Kidney (tissue), 14 donors: ENCODE results near the gene ZNF208. TPM values are rescaled to one million over a fixed set of nuclear protein-coding genes. Genes with fewer than 3 reads are reported as not detected.

ENCODE experiments used
- DNase-seq, 5 donors: peaks; one replicate each; pipeline ENCODE4 v3.0.0-alpha.2; 2013 to 2020
- FAIRE-seq: peaks from 2 replicates; lab custom pipeline; 2012; peaks lifted over from hg19 to GRCh38; lab: Jason Lieb, UNC
- H3K27ac ChIP-seq, 2 donors: one replicate each; pipeline ENCODE4 v1.7.0; 2013; ENCODE audit warnings: low read depth in 2 of 2, low read length in 2 of 2, inconsistent platforms in 1 of 2
- H3K27me3 ChIP-seq: one replicate; pipeline ENCODE4 v1.7.1; 2013; ENCODE audit warnings: low read length, inconsistent platforms; ENCODE audit not compliant: control insufficient read depth, insufficient read depth
- H3K36me3 ChIP-seq, 3 donors: one replicate each; pipeline versions ENCODE4 v1.7.0 to v1.7.1; 2013; ENCODE audit warnings: low read length in 3 of 3, control low read depth in 1 of 3, inconsistent platforms in 1 of 3; ENCODE audit not compliant: insufficient read depth in 3 of 3, control insufficient read depth in 2 of 3
- H3K4me1 ChIP-seq, 3 donors: one replicate each; pipeline versions ENCODE4 v1.7.0 to v1.7.1; 2013; ENCODE audit warnings: low read length in 3 of 3, inconsistent platforms in 1 of 3, low read depth in 1 of 3; ENCODE audit not compliant: control insufficient read depth in 2 of 3, insufficient read depth in 2 of 3
- H3K4me3 ChIP-seq, 3 donors: one replicate each; pipeline versions ENCODE4 v1.7.0 to v1.8.1; 2013; ENCODE audit warnings: low read length in 3 of 3, control low read depth in 1 of 3, inconsistent platforms in 1 of 3
- H3K9ac ChIP-seq, 3 donors: one replicate each; pipeline versions ENCODE4 v1.7.0 to v1.7.1; 2013; ENCODE audit warnings: low read length in 3 of 3, control low read depth in 1 of 3, inconsistent platforms in 1 of 3
- H3K9me3 ChIP-seq, 3 donors: one replicate each; pipeline versions ENCODE4 v1.7.0 to v1.7.1; 2013; ENCODE audit warnings: low read length in 3 of 3, control low read depth in 1 of 3, inconsistent platforms in 1 of 3; ENCODE audit not compliant: control insufficient read depth in 2 of 3, insufficient read depth in 1 of 3
- intact Hi-C: fragments of 100-400 bp; cut with DNase I; formaldehyde crosslinking; loops from one replicate; pipeline ENCODE4 v1.11.1; 2022
- polyA plus RNA-seq: library from polyadenylated mRNA; stranded (reverse); fragments of 350-450 nt; fragmentation: Illumina TruSeq; extraction: RNeasy Lipid Tissue Mini Kit (QIAGEN cat#74804); gene quantifications from one replicate; pipeline ENCODE4 v1.2.3, GENCODE V29; 2014; ENCODE audit warnings: low read depth, low replicate concordance; ENCODE audit not compliant: insufficient read depth
- total RNA-seq: library from RNA; stranded (reverse); fragmentation: NEBNext Ultra II Directional; extraction: Animal tissue kit (Norgen Biotek cat#: 25700); gene quantifications from one replicate; pipeline ENCODE4 v1.2.1, GENCODE V29; 2021
- TF ChIP-seq, protein P1 (sequence below): IDR thresholded peaks from 3 replicates; pipeline ENCODE4 v1.5.1; 2012; ENCODE audit warnings: mild to moderate bottlenecking, moderate library complexity, borderline replicate concordance; ENCODE audit not compliant: insufficient read depth; ENCODE audit errors: extremely low read depth
- donor health status: control.
- donor health status: control.
- donor health status: control.
- donor health status: control.
- donor health status: control.
- donor health status: DM: yes; HTN: yes; CAD: no.
- donor health status: Normal renal cell carcinoma (clear cell type).

Gene ZNF208
- total and polyA plus RNA-seq, 2 donors from 2014 or later, result 2.0 to 7.8 TPM

GRCh38 chr19:21921691-21922180 is 89.0 kb downstream of the ZNF208 start:
- H3K9ac ChIP-seq, result no peak overlapping the region
- H3K36me3 ChIP-seq, result no peaks in the 10 kb centered on the region
- TF ChIP-seq, protein P1, sequence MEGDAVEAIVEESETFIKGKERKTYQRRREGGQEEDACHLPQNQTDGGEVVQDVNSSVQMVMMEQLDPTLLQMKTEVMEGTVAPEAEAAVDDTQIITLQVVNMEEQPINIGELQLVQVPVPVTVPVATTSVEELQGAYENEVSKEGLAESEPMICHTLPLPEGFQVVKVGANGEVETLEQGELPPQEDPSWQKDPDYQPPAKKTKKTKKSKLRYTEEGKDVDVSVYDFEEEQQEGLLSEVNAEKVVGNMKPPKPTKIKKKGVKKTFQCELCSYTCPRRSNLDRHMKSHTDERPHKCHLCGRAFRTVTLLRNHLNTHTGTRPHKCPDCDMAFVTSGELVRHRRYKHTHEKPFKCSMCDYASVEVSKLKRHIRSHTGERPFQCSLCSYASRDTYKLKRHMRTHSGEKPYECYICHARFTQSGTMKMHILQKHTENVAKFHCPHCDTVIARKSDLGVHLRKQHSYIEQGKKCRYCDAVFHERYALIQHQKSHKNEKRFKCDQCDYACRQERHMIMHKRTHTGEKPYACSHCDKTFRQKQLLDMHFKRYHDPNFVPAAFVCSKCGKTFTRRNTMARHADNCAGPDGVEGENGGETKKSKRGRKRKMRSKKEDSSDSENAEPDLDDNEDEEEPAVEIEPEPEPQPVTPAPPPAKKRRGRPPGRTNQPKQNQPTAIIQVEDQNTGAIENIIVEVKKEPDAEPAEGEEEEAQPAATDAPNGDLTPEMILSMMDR, result no peak
- H3K27me3 ChIP-seq, result no peaks in the 10 kb centered on the region
- FAIRE-seq (no peak), DNase-seq (no peak)
- no peak overlapping the region for H3K4me3 ChIP-seq
- peaks cover 0 to 19% (median 3%) of the 10 kb centered on the region in 3 donors for H3K9me3 ChIP-seq
- H3K4me1 ChIP-seq, result no peaks in the 10 kb centered on the region
- H3K27ac ChIP-seq, result no peak overlapping the region
- intact Hi-C loops, result no loop called here

GRCh38 chr19:21915411-21915810 is 95.3 kb downstream of the ZNF208 start:
- H3K9ac ChIP-seq, result no peak overlapping the region
- no peak overlapping the region for H3K4me3 ChIP-seq
- intact Hi-C loops, result no loop called here
- peaks cover 0 to 25% (median 1%) of the 10 kb centered on the region in 3 donors for H3K9me3 ChIP-seq
- H3K36me3 ChIP-seq, result no peaks in the 10 kb centered on the region
- DNase-seq (no peak), FAIRE-seq (no peak)
- no peaks in the 10 kb centered on the region for H3K27me3 ChIP-seq
- H3K4me1 ChIP-seq, result no peaks in the 10 kb centered on the region
- TF ChIP-seq, protein P1, result no peak
- H3K27ac ChIP-seq, result no peak overlapping the region

DNA sequence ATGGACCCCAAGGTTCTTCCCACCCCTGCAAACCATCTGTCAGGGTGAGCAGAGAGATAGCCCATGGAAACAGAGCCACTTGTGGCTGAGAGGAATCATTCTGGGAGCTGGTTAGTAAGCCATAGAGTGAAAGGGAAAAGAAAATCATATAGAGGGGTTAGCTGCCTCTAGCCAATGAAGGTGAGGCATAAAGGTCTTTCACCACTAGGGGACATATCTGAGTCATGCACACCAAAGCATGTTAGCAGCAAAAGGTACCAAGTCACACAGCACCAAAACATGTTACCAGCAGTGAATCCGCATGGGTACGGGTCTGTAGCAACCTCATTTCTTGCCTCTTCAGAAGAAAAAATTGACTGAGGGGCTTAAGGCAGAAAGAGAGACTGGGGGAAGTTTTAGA is 98.1 kb downstream of the ZNF208 start:
- Histone ChIP-seq H3K36me3 (no peaks in the 10 kb centered on the region), H3K27me3 (no peaks in the 10 kb centered on the region), H3K4me1 (no peaks in the 10 kb centered on the region), H3K27ac (no peak overlapping the region), H3K9me3 (peaks cover 0 to 17% (median 0%) of the 10 kb centered on the region in 3 donors), H3K9ac (no peak overlapping the region), H3K4me3 (no peak overlapping the region)
- intact Hi-C loops, result no loop called here
- FAIRE-seq (no peak), DNase-seq (no peak)
- TF ChIP-seq, protein P1, result no peak

GRCh38 chr19:21910318-21910717 is 100.4 kb downstream of the ZNF208 start:
- peaks cover 0 to 8% (median 0%) of the 10 kb centered on the region in 3 donors for H3K9me3 ChIP-seq
- H3K27ac ChIP-seq, result no peak overlapping the region
- no peaks in the 10 kb centered on the region for H3K27me3 ChIP-seq
- no peaks in the 10 kb centered on the region for H3K36me3 ChIP-seq
- no peak for DNase-seq
- intact Hi-C loops, result no loop called here
- FAIRE-seq, result no peak
- no peaks in the 10 kb centered on the region for H3K4me1 ChIP-seq
- no peak overlapping the region for H3K9ac ChIP-seq
- H3K4me3 ChIP-seq, result no peak overlapping the region
- TF ChIP-seq, protein P1, result no peak
